NCI-H1694 (cell line): ENCODE measurements around the gene ACSL6.

ENCODE experiments used
- DNase-seq: peaks from one replicate; lab custom pipeline; 2025; lab: John Stamatoyannopoulos, UW

Gene ACSL6

GRCh38 chr5:132017316-132017715 is 5.9 kb upstream of the ACSL6 start:
- DNase-seq, result peak; percentile 40

- no peak for DNase-seq
These were observed 5.3 kb upstream of the ACSL6 start for GRCh38 chr5:132016721-132017250.

GRCh38 chr5:132013711-132014110 is 2.3 kb upstream of the ACSL6 start:
- no peak for DNase-seq

DNA sequence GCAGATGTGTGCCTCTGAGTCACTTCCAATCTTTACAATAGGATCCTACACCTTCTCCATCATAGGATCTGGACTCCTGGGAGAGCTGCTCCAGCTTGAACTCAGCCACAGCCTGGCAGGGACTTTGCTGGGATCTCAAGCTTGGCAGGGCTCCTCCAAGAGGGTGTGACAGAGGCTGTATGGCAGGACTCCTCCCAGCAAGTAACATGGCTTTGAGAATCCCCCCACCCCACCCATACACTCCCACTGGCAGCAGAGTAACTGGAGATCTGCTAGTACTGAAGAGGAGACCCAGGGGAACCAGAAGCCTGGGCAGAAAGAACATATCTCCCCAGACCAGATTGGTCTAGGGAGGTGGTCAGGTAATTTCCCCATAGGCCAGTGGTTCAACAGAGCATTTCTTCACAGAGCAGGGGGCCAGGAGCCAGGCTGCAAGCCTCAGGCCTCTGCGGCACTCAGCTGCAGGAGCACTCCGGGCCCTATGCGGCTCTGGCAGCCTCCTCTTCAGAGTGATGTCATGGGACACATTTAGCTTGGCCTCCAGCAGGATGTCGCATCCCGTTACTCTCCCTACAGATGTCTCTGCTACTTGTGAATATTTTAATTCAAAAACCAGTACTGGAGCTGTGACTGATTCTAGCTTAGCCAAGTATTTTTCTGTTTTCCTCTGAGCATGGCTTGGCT is 1.7 kb upstream of the ACSL6 start:
- DNase-seq, result no peak

GRCh38 chr5:132012371-132013005 is 1.0 kb upstream of the ACSL6 start:
- DNase-seq, result no peak

GRCh38 chr5:132010989-132011621 is 353 bp downstream of the ACSL6 start:
- no peak for DNase-seq

DNA sequence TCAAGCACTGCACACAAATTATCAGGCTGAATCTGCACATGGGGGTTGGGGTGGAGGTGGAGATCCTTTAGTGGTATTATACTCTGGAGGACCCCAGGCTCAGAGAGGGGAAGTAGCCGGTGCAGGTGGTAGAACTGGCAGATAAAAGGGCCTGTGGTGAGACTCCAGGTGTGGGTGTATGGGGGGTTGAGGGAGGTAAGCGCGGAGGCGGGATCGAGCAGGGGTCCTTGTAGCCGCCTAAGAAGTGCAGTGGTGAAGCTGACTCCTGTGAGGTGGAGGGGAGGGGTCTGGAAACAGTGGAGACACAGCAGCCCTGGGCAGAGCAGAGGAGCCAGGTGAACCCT is 841 bp downstream of the ACSL6 start:
- DNase-seq, result no peak

GRCh38 chr5:132009706-132010405 is 1.6 kb downstream of the ACSL6 start:
- DNase-seq, result no peak

DNA sequence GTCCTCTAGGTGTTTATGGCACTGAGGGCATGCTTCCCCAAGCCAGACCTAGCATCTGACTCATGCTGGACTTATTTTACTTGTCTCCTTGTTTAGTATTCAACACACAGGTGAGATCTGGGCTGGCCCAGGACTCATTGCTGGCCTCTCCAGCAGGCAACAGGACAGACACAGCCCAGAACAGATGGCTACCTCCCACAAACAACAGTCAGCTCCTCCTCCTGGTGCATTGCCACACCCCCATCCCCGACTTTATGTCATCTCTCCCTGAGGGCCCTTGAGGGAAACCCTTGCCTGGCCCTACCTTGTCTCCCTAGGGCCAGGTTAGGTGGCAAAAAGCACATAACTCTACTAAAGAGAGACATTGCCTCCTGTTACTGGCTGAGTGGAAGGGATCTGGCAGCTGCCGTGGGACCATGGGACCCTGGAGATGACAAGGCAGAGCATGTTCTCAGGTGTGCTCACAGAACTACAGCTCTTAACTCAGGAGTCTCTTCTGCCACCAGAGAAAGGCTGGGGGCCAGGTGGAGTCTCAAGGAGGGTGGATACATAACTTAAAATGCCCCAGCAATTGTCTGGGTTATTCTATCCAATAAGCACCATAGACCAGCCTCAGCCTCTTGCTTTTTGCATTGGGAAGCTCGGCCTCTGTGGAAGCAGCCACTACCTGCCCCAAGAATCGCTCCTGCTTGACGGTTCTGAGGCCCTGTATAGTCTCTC is 2.3 kb downstream of the ACSL6 start:
- no peak for DNase-seq

- DNase-seq, result no peak
These were observed 3.3 kb downstream of the ACSL6 start for GRCh38 chr5:132008163-132008473.

DNA sequence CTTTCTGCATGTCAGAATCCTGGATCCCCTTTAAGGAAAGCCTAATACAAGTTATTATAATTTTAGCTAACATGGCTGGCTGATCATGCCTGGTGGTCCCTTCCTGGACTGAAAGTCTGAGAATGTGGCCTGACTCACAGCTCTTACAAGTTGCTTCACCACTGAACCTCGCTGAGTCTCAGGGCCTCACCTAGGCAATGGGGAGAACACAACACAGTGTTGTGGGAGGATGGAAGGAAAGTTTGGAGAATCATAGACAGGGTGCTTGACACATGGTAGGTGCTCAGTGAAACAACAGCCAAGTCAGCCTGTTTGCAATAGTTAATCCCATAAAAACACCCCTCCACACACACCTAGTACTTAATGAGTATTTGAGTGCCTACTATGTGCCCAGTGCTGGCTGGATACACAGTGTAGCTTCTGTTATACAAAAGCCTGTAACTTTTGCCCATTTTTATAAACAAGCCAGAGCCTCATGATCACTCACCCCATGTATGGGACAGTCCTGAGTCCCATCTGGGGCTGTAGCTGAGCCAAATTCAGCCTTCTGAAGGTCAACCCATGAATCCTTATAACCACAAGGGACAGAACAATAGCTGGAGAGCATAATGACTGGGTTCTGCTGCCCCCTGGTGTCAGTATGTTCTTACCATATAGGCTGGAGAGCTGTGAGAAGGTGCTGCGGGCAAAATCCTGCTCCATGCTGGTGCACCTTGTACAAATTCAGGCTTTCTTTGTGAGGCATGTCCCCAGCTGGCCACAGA is 3.9 kb downstream of the ACSL6 start:
- DNase-seq, result peak; percentile 83

- no peak for DNase-seq
These were observed 4.9 kb downstream of the ACSL6 start for GRCh38 chr5:132006331-132007120.

DNA sequence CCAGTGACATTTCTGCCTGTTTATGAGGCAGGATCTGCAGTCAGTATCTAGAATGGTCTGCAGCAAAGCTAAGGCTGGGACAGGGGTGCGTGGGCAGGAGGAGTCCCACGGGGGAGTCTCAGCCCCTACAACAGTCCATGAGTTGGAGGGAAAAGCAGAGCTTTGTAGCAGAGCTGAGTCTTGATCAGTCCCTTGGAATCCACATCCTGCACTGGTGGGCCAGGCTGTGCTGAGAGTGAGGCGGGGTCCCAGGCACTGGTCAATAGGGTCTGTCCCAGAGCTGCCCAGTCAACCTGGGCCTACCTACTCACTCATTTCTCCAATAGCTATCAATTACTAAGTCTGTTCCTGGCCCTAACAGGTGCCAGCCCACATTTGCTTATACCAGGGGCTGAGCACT is 5.9 kb downstream of the ACSL6 start:
- DNase-seq, result no peak

GRCh38 chr5:132003982-132004381 is 7.5 kb downstream of the ACSL6 start:
- DNase-seq, result no peak

DNA sequence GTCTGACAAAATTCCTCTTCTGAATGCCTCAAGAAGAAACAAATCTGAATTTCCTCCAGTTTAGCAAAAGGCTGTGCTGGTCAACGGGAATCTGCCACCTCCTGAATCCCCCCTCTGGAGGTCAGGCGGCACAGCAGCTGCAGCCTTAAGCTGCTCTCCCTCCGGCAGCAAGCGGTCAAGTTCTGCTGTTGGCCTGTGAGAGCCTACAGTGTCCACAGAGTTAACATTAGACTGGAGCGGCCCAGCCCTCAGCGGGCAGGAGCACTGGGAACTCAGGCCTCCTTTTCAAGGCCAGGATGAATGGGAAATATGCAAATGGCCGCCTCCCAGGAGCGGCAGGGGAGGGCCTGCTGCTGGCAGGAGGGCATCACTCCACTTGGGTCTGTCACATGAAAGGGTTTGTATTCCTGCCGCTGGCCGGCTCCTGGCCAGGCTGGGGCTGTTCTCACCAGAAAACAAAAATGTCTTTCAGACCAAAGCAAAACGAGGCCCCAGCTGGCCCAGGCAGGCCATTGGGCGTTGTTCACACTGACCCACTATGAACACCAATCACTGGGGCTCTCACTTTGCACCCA is 8.2 kb downstream of the ACSL6 start:
- DNase-seq, result no peak

DNA sequence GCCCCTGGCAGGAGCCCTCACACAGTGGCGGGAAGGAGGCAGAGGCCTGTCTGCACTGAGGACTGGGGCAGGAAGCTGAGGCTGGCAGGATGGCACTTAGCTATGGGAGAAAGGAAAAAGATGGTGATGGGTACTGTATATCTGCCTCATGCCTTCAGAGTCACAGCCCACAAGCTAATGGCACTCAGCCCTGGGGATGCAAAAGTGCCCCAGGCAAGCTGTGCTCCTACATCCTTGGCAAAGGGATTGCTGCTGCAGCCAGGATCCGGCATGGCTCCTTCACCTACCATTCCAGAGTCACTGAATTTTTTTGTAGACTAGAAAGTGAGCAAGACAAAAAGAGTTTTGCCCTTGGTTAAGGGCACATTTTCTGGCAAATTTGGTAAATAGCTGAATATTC is 8.7 kb downstream of the ACSL6 start:
- DNase-seq, result no peak

- DNase-seq, result no peak
These were observed 9.6 kb downstream of the ACSL6 start for GRCh38 chr5:132001647-132002561.

GRCh38 chr5:132000677-132001453 is 10.6 kb downstream of the ACSL6 start:
- no peak for DNase-seq

GRCh38 chr5:132000241-132000490 is 11.3 kb downstream of the ACSL6 start:
- DNase-seq, result no peak
